Neutrophil (primary cell): ENCODE data around the gene ANXA6.

ENCODE experiments used
- H3K27ac ChIP-seq: fragments of 200-600 bp; sonication (generic); 2 replicates; pipeline ENCODE4 v1.5.1; 2016; ENCODE audit warnings: mild to moderate bottlenecking, moderate library complexity
- H3K27me3 ChIP-seq: fragments of 200-600 bp; sonication (generic); 2 replicates; pipeline ENCODE4 v1.6.0; 2016; ENCODE audit warnings: mild to moderate bottlenecking
- H3K36me3 ChIP-seq: fragments of 200-600 bp; sonication (generic); 2 replicates; pipeline ENCODE4 v1.5.1; 2017
- H3K4me1 ChIP-seq, 2 experiments: fragments of 200-600 bp in 1 of 2; sonication (generic) in 1 of 2; 1 replicate in 1 of 2; 2 replicates in 1 of 2; pipeline versions ENCODE4 v1.5.1 to v1.6.1; 2013 to 2016; ENCODE audit warnings: low read depth in 1 of 2, low read length in 1 of 2, mild to moderate bottlenecking in 1 of 2, moderate library complexity in 1 of 2; ENCODE audit not compliant: control insufficient read depth in 1 of 2, insufficient read depth in 1 of 2
- H3K4me3 ChIP-seq, 2 experiments: fragments of 200-600 bp in 1 of 2; sonication (generic) in 1 of 2; 1 replicate in 1 of 2; 2 replicates in 1 of 2; pipeline ENCODE4 v1.5.1; 2013 to 2016; ENCODE audit warnings: low read depth in 1 of 2, low read length in 1 of 2, mild to moderate bottlenecking in 1 of 2, moderate library complexity in 1 of 2
- H3K9me3 ChIP-seq: fragments of 200-600 bp; sonication (generic); 2 replicates; pipeline ENCODE4 v1.5.1; 2016
- TF ChIP-seq, protein P1 (sequence below): fragments of 200-600 bp; sonication (generic); IDR thresholded peaks from 2 replicates; pipeline ENCODE4 v1.5.1; 2016; ENCODE audit warnings: antibody characterized with exemption

ANXA6 gene

GRCh38 chr5:151107738-151108520 lies 49.6 kb downstream of the ANXA6 start:
- Histone ChIP-seq H3K36me3 (peaks cover 68% of the 10 kb centered on the region), H3K27ac (no peak overlapping the region), H3K27me3 (no peaks in the 10 kb centered on the region), H3K9me3 (no peaks in the 10 kb centered on the region), H3K4me1 (peaks cover 0 to 5% of the 10 kb centered on the region in 2 experiments), H3K4me3 (no peak overlapping the region)
- TF ChIP-seq, protein P1, sequence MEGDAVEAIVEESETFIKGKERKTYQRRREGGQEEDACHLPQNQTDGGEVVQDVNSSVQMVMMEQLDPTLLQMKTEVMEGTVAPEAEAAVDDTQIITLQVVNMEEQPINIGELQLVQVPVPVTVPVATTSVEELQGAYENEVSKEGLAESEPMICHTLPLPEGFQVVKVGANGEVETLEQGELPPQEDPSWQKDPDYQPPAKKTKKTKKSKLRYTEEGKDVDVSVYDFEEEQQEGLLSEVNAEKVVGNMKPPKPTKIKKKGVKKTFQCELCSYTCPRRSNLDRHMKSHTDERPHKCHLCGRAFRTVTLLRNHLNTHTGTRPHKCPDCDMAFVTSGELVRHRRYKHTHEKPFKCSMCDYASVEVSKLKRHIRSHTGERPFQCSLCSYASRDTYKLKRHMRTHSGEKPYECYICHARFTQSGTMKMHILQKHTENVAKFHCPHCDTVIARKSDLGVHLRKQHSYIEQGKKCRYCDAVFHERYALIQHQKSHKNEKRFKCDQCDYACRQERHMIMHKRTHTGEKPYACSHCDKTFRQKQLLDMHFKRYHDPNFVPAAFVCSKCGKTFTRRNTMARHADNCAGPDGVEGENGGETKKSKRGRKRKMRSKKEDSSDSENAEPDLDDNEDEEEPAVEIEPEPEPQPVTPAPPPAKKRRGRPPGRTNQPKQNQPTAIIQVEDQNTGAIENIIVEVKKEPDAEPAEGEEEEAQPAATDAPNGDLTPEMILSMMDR = no peak

- peaks cover 0 to 5% of the 10 kb centered on the region in 2 experiments for H3K4me1 ChIP-seq
- TF ChIP-seq, protein P1 = no peak
- no peaks in the 10 kb centered on the region for H3K9me3 ChIP-seq
- H3K4me3 ChIP-seq = no peak overlapping the region
- no peaks in the 10 kb centered on the region for H3K27me3 ChIP-seq
- H3K36me3 ChIP-seq = peaks cover 62% of the 10 kb centered on the region
- H3K27ac ChIP-seq = no peak overlapping the region
Observed at GRCh38 chr5:151107084-151107483, 50.5 kb downstream of the ANXA6 start.

DNA sequence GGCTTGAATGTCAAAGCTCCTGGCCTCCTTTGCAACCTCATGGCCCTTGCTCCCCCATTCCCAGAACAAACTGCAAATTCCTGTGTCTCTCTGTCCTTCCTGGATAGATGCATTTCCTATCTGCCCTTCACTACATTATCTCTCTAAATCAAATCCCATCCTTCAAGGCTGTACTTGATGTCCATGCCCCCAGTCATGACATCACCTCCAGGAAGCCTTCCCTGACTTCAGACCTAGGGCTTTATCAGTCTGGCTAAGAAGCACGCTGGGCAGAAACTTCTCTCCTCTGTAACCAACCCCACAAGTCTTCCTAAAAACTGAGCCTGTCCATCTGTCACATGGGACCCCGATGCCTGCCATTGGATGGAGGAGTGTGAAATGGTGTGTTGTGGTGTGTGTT lies 51.1 kb downstream of the ANXA6 start:
- TF ChIP-seq, protein P1 = no peak
- H3K4me3 ChIP-seq = no peak overlapping the region
- peaks cover 1 to 5% of the 10 kb centered on the region in 2 experiments for H3K4me1 ChIP-seq
- H3K27ac ChIP-seq = no peak overlapping the region
- H3K27me3 ChIP-seq = no peaks in the 10 kb centered on the region
- H3K36me3 ChIP-seq = peaks cover 62% of the 10 kb centered on the region
- no peaks in the 10 kb centered on the region for H3K9me3 ChIP-seq

DNA sequence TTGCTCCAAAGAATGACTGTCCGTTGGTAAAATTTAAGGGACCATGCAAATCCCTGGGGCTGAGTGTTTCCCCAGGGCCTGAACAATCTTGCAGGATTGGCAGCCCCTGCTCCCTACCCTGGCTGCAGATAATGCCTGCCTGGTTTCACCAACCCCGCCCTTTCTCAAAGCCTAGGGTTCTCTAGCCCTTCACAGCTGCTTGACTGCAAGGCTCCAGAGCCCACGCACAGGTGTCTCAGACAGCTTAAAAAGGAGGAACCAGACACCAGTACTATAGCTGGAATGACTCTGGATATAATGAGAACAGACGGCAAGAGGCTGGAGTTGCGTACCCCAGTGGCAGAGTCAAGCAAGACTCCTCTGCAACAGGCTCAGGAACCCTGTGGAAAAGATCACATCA lies 51.5 kb downstream of the ANXA6 start:
- H3K36me3 ChIP-seq = peaks cover 62% of the 10 kb centered on the region

DNA sequence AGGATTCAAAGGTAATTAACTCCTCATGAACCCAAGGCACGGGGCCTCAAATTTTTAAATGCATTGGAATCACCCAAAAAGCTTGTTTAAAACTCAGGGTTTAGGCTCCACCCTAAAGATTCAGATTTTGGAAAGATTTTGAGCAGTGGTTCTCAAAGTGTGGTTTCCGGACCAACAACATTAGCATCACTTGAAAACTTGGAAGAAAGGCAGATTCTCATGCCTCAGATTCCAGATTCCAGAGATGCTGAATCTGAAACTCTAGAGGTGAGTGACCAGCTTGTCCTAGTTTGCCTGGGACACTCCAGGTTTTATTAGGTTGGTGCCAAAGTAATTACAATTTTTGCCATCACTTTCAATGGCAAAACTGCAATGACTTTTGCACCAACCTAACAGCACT lies 52.0 kb downstream of the ANXA6 start:
- Histone ChIP-seq H3K4me1 (peaks cover 8 to 10% of the 10 kb centered on the region in 2 experiments), H3K27me3 (no peaks in the 10 kb centered on the region), H3K9me3 (no peaks in the 10 kb centered on the region), H3K27ac (peak overlapping the region; percentile 27), H3K4me3 (no peak overlapping the region), H3K36me3 (peaks cover 62% of the 10 kb centered on the region)
- TF ChIP-seq, protein P1 = no peak

More for the DNA sequence above, 51.5 kb downstream of the ANXA6 start:
- TF ChIP-seq, protein P1 = no peak
- no peak overlapping the region for H3K27ac ChIP-seq
- H3K4me1 ChIP-seq = peaks cover 5 to 6% of the 10 kb centered on the region in 2 experiments
- H3K4me3 ChIP-seq = no peak overlapping the region
- H3K9me3 ChIP-seq = no peaks in the 10 kb centered on the region
- no peaks in the 10 kb centered on the region for H3K27me3 ChIP-seq
